ENCODE measurements around the gene FAM180B. TPM values are rescaled to one million over a fixed set of nuclear protein-coding genes. Genes with fewer than 3 reads are reported as not detected.
"Not testable (repeated sequence)": the region's sequence is repeated elsewhere in the genome, so short reads cannot be mapped to it uniquely, and the experiment has no call there.

Gene FAM180B, protein sequence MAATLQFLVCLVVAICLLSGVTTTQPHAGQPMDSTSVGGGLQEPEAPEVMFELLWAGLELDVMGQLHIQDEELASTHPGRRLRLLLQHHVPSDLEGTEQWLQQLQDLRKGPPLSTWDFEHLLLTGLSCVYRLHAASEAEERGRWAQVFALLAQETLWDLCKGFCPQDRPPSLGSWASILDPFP
- polyA plus RNA-seq (2013, experiment 1 of 2; ENCODE audit: insufficient read length), result not detected
- not detected for polyA plus RNA-seq (2013, experiment 2 of 2; ENCODE audit: insufficient read length)

DNA sequence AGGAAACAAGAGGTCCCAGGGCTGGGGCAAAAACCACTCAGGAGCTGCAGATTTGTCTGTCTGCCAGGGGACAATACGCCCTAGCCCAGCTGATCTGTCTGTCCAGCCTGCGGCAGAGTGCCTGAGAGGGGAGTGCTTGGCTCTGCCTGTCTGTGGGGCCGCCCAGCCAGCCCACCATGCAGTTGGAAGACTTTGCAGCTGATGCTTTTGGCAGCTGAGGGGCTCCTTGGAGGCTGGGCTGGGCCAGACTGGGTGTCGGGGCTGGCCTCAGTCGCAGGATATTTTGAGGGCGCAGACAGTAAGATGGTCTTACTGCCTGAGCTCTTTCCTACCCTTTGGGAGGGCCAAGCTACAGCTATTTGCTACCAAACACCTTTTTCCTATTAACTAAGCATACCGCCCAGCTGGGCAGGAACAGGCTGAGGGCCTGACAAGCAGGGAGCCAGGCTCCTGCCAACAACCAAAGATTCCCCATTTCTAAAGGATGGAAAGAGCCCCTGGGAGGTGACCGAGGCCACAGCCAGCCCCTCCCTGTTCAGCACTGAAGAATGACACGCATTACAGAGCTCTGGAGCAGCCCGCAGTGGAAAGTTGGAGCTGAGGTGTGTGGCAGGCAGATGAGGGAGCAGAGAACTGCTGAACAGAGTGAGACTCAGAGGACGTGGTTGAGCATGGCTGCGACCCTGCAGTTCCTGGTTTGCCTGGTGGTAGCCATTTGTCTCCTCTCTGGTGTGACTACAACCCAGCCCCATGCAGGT lies at the start of gene FAM180B:
Gene FAM180B, plus strand, starts transcription at position 581 of the 758 bp plus-strand sequence. Its CDS starts 91 bp downstream, at position 672.
- DNase-seq, result no peak

DNA sequence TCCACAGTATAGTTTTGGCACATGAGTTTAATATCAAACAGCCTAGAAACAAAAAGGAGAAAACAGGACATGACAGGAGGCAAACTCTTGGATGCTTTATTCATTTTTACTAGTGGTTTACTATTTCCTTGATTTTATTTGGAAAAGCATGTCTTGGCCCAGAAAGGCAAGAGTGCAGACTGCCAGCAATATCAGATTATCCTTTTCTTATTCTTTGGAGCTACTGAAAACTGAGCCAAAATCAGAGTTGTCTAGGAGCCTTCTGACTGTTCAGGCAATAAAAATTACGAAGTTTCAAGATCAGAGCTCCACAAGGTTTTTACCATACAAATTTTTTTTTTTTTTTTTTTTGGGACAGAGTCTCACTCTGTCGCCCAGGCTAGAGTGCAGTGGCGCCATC lies 49.6 kb upstream of the FAM180B start:
- no peak for DNase-seq

DNA sequence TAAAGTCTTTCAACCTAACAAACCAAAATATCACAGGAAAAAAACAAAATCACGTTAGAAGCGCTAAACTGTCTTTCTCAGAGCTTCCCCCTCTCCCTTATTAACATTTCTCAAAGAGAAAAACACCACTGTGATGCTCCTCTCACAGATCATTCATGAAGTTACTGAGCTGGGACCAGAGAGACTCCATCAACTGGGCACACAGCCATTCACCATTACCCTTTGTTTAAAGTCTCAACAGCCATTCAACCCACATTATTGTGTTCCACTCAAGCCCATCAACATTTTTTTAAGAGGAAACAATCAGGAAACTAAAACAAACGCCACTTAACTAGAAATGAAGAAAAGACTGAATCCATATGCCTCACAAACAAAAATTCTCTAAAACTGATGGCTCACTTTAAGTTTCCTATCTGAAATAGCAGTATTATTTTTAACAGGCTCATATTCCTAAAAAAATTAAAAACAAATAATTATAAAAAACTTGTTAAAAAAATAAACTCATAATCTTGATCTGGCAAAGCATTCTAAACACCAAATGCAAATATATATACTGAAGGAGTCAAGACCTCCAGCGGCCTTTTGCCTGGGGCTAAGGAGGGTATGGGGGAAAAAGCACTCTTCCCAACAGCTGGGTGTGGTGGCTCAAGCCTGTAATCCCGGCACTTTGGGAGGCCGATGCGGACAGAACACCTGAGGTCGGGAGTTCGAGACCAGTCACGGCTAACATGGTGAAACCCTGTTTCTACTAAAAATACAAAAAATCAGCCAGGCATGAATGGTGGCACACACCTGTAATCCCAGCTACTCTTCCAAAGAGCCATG lies 47.5 kb upstream of the FAM180B start:
- DNase-seq, result no peak

DNA sequence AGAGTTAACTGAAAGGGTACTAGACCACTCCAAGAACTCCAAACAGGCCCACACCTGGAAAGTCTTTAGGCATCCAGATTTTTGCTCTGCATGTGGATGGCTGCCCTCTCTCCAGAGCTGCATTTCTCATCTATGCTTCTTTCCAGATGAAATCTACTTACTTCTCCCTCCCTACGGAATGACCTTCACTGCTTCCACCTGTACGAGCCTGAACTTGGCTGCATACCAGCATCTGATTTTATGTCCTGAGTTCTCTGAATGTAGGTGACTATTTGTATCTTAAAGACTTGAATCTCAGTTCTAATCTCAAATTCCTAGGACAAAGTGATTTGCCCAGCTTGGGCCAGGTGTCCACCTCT lies 46.8 kb upstream of the FAM180B start:
- DNase-seq, result no peak

DNA sequence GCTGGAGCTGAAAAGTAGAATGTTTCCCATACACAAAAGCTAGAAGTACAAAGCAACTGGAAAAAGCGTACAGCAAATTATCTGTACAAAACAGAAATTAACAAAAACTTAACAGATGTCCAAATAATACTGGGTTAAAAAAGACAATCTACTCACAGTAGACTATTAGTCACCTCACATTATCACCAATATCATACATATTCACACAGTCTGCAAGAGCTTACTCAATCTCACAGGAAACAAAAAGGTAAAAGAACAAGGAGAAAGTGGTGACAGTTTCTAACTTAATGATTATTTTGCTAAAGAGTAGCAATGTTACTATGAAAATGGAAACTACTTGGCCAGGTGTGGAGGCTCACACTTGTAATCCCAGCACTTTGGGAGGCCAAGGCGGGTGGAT lies 45.4 kb upstream of the FAM180B start:
- no peak for DNase-seq

DNA sequence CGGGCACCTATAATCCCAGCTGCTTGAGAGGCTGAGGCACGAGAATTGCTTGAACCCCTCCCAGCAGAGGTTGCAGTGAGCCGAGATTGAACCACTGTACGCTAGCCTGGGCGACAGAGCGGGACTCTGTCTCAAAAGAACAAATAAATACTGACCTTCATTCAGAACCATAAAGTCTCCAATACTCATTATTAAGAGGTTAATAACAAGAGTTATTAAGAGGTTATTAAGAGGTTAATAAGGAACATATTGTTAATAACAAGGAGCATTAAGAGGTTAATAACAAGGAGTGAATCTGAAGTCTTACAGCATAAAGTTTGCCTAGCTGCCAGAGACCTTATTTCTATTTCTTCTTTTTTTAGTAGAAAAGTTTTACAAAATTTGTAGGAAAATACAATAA lies 41.2 kb upstream of the FAM180B start:
- no peak for DNase-seq

DNA sequence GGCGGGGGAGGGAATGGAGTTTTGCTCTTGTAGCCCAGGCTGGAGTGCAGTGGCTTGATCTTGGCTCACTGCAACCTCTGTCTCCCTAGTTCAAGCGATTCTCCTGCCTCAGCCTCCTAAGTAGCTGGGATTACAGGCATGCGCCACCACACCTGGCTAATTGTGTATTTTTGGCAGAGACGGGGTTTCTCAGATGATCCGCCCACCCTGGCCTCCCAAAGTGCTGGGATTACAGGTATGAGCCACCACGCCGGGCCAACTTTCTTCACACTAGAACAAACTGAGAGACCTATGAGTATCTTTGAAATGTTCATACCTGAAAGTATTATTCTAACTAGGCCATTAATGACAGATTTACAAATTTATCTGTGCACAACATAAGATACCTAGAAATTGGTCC lies 40.2 kb upstream of the FAM180B start:
- DNase-seq, result not testable (repeated sequence)

DNA sequence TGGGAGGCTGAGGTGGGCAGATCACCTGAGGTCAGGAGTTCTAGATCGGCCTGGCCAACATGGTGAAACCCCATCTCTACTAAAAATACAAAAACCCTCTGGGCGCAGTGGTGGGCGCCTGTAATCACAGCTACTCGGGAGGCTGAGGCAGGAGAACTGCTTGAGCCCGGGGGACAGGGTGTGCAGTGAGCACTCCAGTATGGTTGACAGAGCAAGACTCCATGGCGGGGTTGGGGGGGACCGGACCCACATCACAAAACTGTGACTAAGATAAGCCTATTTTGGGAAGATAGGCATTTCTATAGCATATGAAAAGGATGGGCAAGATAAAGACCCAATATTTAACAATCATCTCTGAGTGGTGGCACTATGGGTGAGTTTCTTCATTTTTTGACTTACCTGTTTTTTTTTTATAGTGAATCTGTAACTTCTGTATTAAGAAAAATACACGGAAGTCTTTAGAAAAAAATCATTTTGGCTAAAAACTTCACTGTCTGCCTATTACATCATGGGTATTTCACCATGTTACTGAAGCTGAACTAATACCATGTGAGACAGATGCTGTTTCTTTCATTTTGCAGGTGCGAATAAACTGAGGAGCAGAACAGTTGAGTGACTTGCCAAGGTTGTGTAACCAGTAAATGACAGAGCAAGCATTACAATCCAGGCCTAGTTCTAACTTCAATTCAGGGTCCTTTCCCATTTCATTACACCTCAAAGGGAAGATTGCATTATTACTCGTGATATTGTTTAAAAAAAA lies 36.0 kb upstream of the FAM180B start:
- no peak for DNase-seq

DNA sequence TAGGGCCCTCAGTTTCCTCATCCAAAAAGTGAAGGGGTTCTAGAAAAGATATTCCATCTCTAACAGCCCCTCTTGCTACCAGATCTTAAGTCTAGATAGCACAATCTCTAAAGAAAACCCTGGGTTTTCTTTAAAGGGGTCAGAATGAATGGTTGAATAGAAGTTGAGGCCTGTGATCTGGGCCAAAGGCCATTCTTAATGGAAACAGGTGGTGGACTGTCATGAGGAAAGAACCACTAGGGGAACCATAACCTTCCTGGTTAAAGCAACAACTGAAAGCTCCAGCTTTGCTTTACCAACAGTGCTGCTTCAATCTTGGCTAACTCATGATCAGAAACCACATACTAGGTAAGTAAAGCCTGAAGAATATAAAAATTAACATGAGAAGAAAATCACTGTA lies 35.4 kb upstream of the FAM180B start:
- no peak for DNase-seq

DNA sequence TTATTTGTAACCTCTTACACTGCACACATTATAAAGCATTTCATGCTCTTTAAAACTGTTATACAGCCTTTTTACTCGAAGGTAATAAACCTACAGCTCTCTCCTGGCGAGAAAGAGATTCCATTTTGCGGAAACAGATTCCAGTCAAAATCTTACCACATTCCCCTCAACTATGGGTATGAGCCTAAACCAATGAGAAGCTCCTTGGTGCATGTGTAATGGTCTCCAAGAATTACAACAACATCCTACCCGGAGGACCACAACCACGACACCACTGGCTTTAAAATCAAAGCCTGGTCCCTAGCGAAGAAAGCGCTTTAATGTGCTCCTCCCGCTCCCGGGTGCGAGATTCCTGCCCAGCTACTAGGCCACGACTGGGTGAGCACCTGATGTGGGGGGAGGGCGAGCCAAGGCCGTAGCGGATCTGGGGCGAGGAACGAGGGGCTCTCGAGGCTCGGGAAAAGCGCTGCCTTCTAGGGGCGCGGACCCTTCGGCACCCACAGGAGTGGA lies 34.4 kb upstream of the FAM180B start:
- peak; percentile 62 for DNase-seq

DNA sequence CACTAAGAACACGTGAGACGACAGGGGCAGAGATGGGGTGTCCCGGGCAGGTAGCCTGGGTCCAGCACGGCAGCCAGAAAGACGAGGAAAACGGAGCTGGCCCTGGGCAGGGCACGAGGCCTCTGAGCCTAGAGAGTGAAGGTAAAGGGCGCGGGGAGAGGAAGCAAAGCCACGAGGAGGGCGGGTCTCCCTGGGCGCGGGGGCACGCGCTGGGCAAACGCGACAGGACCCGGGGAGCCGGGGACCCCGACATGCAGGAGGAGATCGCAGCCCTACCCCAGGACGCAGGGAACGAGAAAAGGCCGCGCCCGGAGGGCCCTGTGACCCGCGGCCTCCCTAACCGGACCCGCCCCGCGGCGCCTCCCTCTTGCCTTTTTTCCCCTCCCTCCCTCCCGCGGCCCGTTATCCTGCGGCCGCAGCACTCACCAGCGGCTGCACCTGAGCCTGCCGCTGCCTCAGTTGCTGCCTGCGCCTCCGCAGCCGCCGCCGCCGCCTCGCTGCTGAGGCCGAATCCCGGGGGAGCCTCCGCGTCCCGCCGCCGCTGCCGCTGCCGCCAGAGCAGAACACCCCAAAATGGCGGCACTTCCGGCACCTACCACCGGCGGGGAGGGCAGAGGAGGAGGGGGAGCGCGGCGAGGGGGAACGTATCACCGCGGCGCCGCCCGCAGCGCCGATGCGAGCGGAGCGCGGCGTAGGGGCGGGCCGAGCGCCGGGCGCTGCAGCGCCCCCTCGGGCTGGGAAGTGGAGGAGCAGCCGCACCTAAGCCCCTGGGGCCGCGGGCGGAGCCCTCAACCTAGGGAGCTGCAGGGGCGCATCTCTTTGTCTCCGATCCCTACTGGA lies 33.7 kb upstream of the FAM180B start, which contains the start of gene CELF1:
Gene CELF1, minus strand, starts transcription at position 567 of the 840 bp plus-strand sequence. CDS start 53,609 bp downstream, outside the sequence.
- DNase-seq, result peak; percentile 91

DNA sequence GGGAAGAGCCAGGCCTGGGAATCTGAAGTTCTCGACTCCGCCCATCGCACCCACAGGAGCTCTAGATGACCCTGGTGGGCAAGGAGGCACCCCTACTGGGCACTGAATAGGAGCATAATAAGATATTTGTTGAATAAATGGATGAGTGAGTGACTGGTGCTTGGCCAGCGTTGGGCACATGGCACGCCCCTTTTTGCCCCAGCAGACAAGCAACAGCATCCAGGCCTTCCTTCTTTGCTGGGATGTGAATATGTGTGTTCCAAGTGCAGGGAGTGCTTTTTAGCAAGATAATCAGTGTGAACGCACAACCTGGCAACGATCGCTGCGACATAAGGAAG lies 33.1 kb upstream of the FAM180B start:
- no peak for DNase-seq

DNA sequence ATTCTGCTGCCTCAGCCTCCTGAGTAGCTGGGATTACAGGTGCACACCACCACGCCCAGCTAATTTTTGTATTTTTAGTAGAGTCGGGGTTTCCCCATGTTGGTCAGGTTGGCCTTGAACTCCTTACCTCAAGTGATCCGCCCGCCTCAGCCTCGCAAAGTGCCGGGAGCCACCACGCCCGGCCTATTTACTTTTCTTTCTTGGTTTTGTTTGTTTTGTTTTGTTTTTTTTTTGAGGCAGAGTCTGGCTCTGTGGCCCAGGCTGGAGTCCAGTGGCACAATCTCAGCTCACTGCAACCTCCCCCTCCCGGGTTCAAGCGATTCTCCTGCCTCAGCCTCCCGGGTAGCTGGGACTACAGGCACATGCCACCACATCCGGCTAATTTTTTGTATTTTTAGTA lies 29.5 kb upstream of the FAM180B start:
- not testable (repeated sequence) for DNase-seq

DNA sequence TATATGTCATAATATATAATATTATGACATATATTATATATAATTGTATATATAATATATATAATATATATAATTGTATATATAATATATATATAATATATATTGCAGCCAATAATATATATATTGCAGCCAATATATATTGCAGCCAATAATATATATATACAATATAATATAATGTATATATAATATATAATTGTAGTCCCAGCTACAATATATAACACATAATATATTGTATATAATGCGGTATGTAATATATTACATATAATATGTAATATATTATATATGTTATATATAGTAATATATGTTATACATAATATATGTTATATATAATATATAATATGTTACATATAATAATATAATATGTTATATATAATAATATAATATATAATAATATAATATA lies 27.8 kb upstream of the FAM180B start:
- no peak for DNase-seq

DNA sequence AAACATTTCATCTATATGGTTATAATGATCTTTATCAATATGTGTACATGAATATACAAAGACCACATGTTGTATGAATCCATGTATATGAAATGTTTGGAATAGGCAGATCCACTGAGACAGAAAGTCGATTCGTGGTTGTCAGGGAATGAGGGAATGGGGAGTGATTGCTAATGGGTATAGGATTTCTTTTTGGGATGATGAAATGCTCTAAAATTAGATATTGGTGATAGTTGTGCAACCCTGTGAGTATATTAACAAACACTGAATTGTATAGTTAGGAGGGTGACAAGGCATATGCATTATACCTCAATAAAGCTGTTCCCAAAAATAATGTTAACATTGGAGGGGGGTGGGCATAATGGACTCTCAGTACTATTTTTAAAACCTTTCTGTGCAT lies 26.1 kb upstream of the FAM180B start:
- no peak for DNase-seq

DNA sequence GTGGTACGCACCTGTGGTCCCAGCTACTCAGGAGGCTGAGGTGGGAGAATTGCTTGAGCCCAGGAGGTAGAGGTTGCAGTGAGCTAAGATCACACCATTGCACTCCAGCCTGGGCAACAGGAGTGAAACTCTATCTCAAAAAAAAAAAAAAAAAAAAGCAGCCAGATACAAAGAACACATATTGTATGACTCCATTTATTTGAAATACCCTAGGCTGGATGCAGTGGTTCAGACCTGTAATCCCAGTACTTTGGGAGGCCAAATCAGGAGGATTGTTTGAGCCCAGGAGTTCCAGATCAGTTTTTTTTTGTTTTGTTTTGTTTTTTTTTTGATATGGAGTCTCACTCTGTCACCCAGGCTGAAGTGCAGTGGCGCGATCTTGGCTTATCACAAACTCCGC lies 24.1 kb upstream of the FAM180B start:
- not testable (repeated sequence) for DNase-seq

DNA sequence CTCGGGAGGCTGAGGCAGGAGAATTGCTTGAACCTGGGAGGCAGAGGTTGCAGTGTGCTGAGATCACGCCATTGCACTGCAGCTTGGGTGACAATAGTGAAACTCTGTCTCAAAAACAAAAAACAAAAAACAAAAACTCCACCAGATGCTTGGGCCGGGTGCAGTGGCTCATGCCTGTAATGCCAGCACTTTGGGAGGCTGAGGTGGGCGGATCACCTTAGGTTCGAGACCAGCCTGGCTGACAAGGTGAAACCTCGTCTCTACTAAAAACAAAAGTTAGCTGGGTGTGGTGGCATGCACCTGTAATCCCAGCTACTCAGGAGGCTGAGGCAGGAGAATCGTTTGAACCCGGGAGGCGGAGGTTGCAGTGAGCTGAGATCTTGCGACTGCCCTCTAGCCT lies 22.1 kb upstream of the FAM180B start:
- not testable (repeated sequence) for DNase-seq

DNA sequence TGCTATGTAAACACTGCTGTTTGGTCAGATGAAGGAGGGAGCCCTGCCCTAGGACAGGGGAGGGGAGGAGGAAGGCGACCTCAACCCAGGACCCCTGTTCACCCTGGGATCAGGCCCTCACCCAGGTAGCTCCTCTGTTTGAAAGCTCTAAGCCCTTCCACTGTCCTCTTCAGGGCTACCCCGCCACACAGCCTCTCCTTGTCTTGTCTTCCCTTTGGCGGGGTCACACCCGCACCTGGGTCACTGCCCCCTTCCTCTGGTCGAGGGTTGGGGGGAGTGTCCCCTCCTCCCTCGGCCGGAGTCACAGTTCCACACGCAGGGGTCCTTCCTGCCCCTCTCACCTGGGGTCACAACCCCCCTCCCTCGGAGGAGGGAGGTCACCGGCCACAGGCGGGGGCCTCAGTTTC lies 21.5 kb upstream of the FAM180B start:
- DNase-seq, result no peak

DNA sequence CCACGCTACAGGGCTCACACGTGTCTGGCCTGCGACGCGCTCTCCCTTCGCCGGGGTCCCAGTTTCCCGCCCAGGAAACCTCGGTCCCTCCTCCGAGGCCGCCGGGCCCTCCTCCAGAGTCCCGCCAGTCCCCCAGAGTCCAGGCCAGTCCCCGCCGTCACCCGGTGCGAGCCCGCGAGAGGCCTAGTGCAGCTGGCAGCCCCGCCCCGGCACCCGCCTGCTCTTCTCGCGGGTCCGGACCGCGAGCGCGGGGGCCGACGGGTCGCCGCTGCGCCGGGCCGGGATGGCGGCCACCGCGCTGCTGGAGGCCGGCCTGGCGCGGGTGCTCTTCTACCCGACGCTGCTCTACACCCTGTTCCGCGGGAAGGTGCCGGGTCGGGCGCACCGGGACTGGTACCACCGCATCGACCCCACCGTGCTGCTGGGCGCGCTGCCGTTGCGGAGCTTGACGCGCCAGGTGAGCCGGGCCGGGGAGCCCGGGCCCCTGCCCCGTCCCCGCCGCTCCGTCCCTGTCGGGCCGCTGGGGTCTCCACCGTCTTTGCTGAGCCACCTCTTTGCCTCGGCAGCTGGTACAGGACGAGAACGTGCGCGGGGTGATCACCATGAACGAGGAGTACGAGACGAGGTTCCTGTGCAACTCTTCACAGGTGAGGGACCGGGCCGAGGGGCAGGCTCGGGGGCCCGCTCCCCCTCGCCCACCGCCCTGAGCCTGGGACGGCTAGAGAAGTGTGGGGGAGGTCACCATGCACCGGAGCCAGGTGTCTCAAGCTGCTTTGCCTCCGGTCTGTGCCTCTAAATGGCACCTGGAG lies 20.9 kb upstream of the FAM180B start, which contains the start of gene PTPMT1:
Gene PTPMT1, plus strand, starts transcription at position 260 of the 809 bp plus-strand sequence. Its CDS starts 24 bp downstream, at position 284.
- peak; percentile 84 for DNase-seq

DNA sequence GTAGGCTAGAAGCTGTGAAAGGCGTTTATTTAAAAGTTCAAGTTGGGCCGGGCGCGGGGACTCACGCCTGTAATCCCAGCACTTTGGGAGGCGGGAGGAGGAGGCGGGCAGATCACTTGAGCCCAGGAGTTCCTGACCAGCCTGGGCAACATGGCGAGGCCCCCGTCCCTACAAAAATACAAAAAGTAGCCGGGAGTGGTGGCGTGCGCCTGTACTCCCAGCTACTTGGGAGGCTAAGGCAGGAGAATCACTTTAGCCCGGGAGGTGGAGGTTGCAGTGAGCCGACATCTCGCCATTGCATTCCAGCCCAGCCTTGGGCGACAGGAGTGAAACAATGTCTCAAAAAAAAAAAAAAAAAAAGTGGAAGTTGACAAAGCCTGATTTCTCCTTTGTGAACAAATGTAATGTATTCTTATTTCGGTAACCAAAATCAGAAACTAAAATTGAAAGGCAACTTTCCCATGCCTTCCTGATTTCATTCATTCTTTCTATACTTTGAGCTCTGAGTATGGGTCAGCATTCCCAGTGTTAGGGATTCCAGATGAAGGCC lies 20.3 kb upstream of the FAM180B start:
- no peak for DNase-seq
